DMS114 treated with DMSO at 0.1 percent for 48 hours (cell line): ENCODE data around the gene BCL3.
A peak's percentile ranks its signal among the peaks of the same experiment; 100 is the strongest.

ENCODE experiments used
- DNase-seq: peaks from one replicate; lab custom pipeline; 2025; ENCODE audit not compliant: unreplicated experiment; lab: John Stamatoyannopoulos, UW

The BCL3 gene

GRCh38 chr19:44785271-44785670 lies 36.8 kb downstream of the BCL3 start:
- DNase-seq = no peak

DNA sequence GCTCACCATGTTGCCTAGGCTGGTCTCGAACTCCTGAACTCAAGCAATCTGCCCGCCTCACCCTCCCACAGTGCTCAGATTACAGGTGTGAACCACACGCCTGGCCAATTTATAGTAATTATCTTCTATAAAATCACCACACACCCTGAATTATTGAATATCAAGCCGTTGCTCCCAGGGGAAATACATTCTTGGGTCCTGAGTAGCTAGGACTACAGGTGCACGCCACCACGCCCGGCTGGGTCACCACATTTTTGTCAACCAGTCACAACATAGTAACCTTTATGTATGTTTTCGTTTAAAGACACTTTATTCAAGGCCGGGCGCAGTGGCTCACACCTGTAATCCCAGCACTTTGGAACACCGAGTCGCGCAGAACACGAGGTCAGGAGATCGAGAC lies 37.5 kb downstream of the BCL3 start:
- no peak for DNase-seq

DNA sequence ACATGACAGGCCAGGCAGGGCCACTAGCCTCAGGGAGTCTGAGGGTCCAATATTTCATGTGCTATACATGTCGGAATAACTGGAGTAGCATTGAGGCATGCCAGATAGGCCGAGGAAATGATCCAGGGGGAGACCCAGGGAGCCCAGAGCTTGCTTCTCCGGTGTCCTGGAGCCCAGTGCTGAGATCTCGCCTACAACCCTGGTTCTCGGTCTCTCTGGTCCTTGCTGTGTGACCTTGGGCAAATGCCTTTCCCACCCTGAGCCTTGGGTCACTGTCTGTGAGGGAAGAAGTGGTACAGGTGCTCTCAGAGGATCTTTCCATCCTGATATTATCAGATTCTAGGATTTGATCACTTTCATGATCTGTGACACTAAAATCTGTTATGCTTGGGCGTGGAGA lies 40.5 kb downstream of the BCL3 start:
- DNase-seq = no peak

GRCh38 chr19:44789943-44790483 lies 41.5 kb downstream of the BCL3 start:
- DNase-seq = no peak

DNA sequence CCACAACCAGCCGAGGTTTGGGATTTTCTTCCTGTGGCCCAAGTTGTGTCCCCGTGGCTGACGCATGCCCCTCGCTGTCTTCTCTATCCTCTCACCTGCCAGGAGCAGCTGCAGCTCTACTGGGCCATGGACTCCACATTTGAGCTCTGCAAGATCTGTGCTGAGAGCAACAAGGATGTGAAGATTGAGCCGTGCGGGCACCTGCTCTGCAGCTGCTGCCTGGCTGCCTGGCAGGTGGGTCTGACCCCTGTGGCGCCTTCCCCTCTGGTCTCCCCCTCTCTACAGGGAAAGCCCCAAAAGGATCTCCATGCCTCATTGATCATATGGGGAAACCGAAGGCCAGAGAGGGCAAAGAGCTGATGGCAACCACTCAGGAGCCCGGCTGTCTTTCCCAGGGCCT lies 43.8 kb downstream of the BCL3 start:
- DNase-seq = no peak

GRCh38 chr19:44794610-44795009 lies 46.1 kb downstream of the BCL3 start:
- DNase-seq = no peak

DNA sequence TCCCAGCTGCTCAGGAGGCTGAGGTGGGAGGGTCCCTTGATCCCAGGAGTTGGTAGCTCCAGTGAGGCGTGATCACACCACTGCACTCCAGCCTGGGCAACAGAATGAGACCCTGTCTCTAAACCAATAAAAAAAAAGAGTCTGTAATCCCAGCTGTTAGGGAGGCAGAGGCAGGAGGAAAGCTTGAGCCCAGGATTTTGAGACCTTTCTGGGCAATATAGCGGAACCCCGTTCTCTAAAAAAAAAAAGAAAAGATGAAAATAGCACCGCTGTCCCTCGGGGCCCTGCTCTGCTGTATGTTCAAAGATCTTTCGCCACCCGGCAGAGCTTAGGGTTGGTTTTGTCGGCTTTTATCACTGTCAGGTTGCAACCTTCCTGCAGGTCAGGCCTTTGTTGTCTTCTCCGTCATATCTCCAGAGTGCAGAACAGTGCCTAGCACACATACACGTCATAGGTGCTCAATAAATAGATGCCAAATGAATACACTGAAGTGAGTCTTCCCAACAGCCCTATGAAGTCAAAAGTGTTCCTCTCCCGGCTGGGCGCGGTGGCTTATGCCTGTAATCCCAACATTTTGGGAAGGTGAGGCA lies 47.0 kb downstream of the BCL3 start:
- no peak for DNase-seq

GRCh38 chr19:44796701-44797115 lies 48.2 kb downstream of the BCL3 start:
- no peak for DNase-seq

- DNase-seq = no peak
These were observed 51.3 kb downstream of the BCL3 start for GRCh38 chr19:44799627-44800346.

GRCh38 chr19:44800461-44800860 lies 52.0 kb downstream of the BCL3 start:
- peak; percentile 47 for DNase-seq

DNA sequence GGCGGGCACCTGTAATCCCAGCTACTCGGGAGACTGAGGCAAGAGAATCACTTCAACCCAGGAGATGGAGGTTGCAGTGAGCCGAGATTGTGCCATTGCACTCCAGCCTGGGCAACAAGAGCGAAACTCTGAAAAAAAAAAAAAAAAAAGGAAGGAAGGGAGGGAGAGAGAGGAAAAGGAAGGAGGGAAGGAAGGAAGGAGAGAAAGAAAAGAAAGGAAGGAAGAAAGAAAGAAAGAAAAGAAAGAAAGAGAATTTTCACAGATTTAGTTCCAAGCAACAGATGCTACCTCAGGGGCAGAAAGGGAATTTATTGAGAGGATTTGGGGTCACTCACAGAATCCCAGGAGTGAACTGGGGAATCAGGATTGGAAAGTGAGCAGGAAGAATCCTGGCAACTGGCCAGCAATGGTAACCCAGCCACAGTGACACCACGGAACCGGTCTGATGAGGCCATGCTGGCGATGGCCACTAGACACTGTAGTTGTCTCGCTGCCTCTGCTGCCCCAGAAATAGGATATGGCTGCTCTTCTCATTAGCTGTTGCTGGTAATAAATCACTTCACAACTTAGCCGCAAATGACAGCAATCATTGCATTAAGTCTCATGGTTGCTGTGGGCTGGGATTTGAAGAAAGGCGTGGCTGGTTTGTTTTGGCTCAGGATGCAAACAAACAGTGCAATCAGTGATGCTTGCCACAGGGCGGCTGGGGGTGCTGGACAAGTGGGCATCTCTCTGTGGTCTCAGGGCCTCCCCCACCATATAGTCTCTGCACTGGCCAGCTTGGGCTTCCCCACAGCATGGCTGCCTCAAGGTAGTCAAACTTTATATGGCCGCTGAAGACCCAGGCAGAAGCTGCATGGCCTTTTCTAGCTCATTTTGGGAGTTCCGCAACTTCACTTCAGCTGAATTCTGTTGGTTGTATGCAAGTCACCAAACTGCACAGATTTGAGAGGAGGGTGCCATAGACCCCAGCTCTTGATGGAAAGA lies 55.2 kb downstream of the BCL3 start:
- DNase-seq = no peak

DNA sequence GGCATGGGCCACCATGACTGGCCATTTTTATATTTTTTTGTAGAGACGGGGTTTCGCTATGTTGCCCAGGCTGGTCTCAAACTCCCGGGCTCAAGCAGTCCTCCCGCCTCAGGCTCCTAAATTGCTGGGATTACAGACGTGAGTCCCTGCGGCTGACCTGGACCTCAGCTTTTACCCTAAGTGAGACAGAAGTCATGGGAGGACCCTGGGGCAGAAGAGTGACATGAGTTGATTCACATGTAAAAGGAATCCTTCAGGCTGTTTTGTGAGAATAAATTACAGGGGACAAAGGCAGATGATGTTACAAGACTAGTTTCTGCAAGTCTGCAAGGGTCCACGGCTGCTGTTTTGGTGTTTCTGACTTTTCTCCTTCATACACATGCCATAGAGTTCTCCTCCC lies 57.8 kb downstream of the BCL3 start:
- DNase-seq = no peak

DNA sequence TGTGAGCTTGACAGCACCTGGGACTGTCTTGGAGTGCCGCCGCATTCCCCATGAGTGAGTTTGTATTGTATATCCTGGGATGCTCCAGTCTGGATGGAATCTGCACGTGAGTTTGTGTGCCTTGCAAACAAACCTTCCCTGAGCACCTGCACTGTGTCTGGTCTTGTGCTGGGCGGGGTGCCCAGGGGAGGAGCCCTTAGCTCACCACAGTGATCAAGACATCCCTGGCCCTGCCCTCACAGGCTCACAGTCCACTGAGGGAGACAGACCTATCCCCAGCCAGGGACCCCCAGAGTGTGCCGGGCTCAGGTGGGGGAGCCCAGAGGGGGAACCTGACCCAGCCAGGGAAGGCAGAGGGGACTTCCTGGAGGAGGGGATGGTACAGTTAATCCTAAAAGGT lies 58.7 kb downstream of the BCL3 start:
- DNase-seq = no peak

DNA sequence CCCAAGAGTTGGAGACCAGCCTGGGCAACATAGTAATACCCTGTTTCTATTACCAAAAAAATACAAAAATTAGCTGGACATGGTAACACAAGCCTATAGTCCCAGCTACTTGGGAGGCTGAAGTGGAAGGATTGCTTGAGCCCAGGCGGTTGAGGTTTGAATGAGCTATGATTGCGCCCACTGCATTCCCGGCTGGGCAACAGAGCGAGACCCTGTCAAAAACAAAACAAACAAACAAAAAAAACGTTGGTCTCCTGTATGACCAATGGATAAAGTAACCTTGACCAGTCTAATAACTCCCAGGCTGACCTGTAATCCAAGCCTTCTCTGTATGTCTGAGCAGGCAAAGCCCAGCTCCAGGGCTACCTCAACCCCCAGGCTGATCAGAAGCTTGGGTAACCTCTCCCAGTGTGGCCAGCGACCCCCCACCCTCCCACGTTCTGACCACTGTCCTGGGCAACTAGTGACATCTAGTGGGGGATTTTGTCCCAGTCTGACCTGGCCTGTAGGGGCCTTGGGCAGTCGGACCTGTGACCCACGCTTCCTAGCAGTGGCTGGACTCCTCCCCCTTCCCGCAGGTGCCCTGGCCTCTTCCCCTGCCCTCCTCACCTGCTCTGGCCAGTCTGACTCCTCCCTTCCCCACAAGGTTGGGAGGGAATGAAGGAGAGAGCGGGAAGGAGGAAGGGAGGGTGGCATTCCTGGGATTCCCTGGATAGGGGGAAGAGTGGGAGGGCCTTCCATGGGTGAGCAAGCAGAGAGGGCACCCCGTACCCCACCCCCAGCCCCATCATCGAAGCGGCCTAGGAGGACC lies 59.3 kb downstream of the BCL3 start:
- no peak for DNase-seq

DNA sequence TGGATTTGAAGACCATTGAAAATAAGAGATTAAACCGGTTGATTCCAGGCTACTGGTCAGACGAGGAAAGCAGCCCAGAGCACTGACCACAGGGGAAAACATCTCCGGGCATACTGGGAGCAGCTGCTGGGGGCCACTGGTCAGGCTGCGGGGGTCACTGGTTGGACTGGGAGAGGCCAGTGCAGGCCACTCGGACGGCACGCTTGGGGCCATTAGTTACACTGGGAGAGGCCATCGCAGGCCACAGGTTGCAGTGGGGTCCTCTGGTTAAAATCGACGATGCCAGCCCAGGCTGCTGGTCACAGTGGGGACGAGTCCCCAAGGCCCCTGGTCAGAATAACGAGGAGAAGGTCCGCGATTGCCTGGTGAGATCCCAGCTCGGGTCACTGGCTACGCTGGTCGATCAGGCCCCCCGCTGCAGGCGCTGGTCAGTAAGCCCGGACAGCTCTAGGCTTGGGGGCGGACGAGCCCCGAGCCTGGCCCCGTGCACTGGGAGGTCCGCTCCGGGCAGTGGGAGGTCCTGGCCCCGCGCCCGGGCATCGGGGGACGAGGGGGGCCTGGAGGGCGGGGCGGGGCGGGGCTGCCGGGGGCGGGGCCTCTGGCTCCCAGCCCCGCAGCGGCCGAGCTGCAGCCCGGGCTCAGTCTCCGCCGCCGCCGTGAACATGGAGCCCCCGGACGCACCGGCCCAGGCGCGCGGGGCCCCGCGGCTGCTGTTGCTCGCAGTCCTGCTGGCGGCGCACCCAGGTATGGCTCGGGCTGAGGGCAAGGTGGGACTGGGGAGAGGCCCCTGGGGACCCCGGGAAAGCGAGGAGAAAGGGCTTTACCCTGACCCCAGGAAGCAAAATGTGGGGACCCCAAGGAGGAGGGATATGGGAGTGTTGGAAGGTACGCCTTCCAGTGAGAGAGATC lies 60.2 kb downstream of the BCL3 start, which contains the start of gene BCAM:
BCAM (plus strand) TSS at position 641 of the 909 bp plus-strand sequence; CDS start at position 663, 22 bp downstream.
- no peak for DNase-seq
